Measurements from ENCODE around the gene ALDH1L2. TPM values are rescaled to one million over a fixed set of nuclear protein-coding genes. Genes with fewer than 3 reads are reported as not detected.

ALDH1L2 gene
- total RNA-seq, result 15.7 TPM

GRCh38 chr12:105084251-105085250, at the start of gene ALDH1L2:
ALDH1L2 (minus strand) TSS chr12:105084458; CDS start chr12:105084436, 22 bp downstream.

DNA sequence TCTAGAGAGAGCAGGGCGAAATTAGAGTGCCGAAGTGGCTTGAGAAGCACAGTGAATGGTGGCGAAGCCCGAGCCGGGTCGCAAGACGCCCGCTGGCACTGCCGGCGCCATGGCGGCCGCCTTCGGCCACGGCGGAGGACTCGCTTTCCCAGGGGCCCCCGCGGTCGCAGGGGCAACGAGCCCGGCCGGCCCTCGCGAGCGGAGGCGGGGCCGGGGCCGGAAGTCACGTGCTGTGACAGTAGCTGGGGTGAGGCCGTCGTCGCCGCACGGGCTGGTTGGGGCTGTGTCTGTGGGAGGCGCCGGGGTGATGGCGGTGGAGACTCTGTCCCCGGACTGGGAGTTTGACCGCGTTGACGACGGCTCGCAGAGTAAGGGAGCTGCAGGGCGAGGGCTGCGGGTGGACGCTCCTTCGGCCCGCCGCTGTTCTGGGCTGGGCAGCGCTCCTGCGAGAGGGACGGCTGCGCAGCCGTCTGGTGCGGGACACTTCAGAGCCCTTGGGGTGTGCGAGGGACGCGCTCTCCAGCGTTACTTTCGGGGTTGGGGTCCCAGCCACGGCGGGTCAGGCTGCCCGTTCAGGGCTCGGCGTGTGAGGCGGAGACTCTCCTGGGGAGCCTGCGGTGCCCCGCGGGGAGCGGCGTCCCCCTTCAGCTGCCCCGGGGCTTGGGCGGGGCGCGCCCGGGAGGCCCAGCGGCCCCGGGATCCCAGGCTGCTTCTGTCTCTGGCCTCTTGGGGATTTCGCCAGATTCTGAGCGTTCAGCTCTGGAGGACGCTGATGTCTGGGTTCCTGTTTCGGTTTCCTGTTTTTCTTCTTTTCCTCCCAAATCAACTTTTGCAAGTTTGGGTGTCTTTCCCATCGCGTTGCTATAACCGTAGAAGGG, 23.5 kb upstream of the ALDH1L2 start, which contains the start of gene WASHC4:
Gene WASHC4, plus strand, starts transcription at position 238 of the 878 bp plus-strand sequence. Its CDS starts 70 bp downstream, at position 308.

DNA sequence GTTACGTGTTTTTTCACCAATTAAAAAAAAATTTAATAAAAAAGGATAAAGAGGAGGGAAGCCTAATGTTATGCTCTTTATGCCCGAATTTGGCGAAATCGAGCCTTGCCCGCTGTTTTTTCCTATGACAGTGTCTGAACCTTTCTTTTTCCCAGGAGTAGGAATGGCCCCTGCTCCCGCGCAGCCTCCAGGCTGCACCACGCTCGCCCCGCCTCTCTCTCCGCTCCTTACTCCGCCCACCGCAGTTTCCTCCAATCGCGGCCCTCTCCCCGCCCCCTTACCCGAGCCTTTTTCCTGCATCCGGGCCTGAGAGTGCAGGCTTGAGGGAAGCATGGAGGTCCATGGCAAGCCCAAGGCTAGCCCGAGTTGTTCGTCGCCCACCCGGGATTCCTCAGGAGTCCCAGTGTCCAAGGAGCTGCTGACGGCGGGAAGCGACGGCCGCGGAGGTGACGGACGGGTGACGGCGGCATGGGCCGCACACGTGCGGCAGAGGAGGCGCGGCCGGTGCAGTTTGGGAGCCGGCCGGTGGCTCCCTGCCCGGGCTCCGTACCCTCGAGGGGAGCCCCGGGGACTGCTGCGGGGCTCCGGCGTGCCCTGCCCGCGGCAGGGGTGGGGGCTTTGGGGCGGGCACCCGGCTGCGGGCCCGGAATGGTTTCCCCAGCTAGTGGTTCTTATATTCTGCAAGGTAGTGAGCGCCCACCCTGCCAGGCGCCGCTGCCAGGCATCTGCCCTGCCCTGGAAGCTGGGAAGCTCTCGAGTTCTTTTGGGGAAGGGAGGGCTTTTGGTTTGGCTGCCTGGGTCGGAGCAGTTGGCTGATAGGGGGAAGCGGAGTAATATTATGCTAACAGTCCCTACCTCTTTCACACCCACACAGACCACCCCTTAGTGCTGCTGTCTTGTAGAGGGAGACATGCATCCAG, 98.0 kb downstream of the ALDH1L2 start, which contains the start of gene NOPCHAP1:
Gene NOPCHAP1, plus strand, starts transcription at position 295 of the 920 bp plus-strand sequence. Its CDS starts 37 bp downstream, at position 332.

Other genes starting within 250 kb of the ALDH1L2 start
- 84.8 TPM for gene SLC41A2, start 126.2 kb downstream of the ALDH1L2 start, total RNA-seq
- gene NOPCHAP1, start 98.1 kb downstream of the ALDH1L2 start, total RNA-seq, result 26.6 TPM
- 131 TPM for gene WASHC4, start 23.3 kb upstream of the ALDH1L2 start, total RNA-seq
- 94.2 TPM for gene APPL2, start 151.7 kb upstream of the ALDH1L2 start, total RNA-seq
- 18.8 TPM for gene C12orf75, start 246.2 kb upstream of the ALDH1L2 start, total RNA-seq